ENCODE data around the gene MAMLD1.

Gene MAMLD1

DNA sequence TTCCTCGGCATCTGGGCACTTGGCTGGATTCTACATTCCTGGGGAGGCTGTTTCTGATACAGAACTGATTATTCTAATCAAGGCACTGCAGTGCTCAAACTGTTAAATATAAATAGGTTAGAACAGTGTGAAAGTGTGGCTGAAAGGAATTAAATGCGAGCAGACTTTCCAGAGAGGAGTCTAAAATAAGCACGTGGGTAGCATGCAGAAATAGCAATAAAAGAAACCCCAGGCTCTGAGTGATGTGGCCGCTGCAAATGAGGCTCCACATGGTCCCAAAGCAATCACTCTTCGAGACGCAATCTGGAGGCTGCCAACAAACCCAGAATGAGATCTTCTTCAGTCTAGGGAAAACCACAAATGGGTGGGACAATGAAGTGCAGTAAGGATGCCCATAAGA is 174.7 kb downstream of the MAMLD1 start:
- no peak for DNase-seq
- H3K9me3 ChIP-seq (ENCODE audit: control insufficient read depth, low read length) = no peaks in the 10 kb centered on the region
- no peaks in the 10 kb centered on the region for H3K4me1 ChIP-seq (ENCODE audit: control insufficient read depth, insufficient read depth, low read length, poor library complexity, severe bottlenecking)
- no peaks in the 10 kb centered on the region for H3K36me3 ChIP-seq (ENCODE audit: control insufficient read depth, insufficient read depth, low read length)
- H3K27ac ChIP-seq (ENCODE audit: insufficient read depth, low read length, poor library complexity, severe bottlenecking) = no peak overlapping the region
- H3K4me3 ChIP-seq (ENCODE audit: insufficient read depth, low read depth, low read length, poor library complexity, severe bottlenecking) = no peak overlapping the region
- no peaks in the 10 kb centered on the region for H3K27me3 ChIP-seq (replicated peaks; ENCODE audit: control insufficient read depth, insufficient read depth, low read length, poor library complexity, severe bottlenecking)

DNA sequence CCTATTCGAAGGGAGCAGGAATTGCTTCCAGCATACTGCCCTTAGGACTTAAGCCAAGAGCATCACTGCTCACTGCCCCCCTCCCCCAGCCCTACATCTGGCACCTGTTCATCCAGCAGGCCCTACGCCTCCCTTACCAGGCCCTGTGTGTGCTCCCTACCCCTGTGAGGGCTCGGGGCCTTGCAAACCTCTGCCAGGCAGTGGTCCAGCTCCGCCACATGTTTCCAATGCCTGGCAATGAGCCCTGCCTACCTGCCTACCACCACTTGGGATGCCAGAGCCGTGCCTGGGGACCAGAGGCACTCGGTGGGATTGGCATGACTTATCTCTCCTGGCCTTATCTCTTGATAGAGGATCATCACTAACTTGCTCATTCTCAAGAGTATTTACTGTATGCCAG is 177.8 kb downstream of the MAMLD1 start:
- H3K27ac ChIP-seq (ENCODE audit: insufficient read depth, low read length, poor library complexity, severe bottlenecking) = no peak overlapping the region
- H3K36me3 ChIP-seq (ENCODE audit: control insufficient read depth, insufficient read depth, low read length) = no peaks in the 10 kb centered on the region
- no peaks in the 10 kb centered on the region for H3K27me3 ChIP-seq (replicated peaks; ENCODE audit: control insufficient read depth, insufficient read depth, low read length, poor library complexity, severe bottlenecking)
- no peak overlapping the region for H3K4me3 ChIP-seq (ENCODE audit: insufficient read depth, low read depth, low read length, poor library complexity, severe bottlenecking)
- no peaks in the 10 kb centered on the region for H3K4me1 ChIP-seq (ENCODE audit: control insufficient read depth, insufficient read depth, low read length, poor library complexity, severe bottlenecking)
- H3K9me3 ChIP-seq (ENCODE audit: control insufficient read depth, low read length) = no peaks in the 10 kb centered on the region
- DNase-seq = no peak

DNA sequence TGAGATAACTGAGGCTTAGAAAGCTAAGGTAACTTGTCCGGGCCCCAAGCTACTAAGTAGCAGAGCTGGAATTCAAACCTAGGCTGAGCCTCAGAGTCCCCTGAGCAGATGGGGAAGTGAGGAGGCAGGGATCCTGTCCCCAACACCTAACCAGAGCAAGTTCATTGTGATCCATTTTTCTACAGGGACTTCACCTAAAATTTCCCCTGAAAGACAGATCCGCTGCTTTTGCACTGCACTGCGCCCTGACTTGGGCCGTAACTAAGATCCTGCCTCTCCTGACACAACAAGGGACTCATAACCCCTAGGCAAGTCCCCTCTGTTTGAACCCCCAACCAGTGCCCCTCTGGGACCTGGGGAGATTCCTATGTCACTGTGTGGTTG is 179.7 kb downstream of the MAMLD1 start:
- no peaks in the 10 kb centered on the region for H3K36me3 ChIP-seq (ENCODE audit: control insufficient read depth, insufficient read depth, low read length)
- no peak overlapping the region for H3K4me3 ChIP-seq (ENCODE audit: insufficient read depth, low read depth, low read length, poor library complexity, severe bottlenecking)
- no peak for DNase-seq
- H3K4me1 ChIP-seq (ENCODE audit: control insufficient read depth, insufficient read depth, low read length, poor library complexity, severe bottlenecking) = peaks cover 7% of the 10 kb centered on the region
- no peaks in the 10 kb centered on the region for H3K27me3 ChIP-seq (replicated peaks; ENCODE audit: control insufficient read depth, insufficient read depth, low read length, poor library complexity, severe bottlenecking)
- no peaks in the 10 kb centered on the region for H3K9me3 ChIP-seq (ENCODE audit: control insufficient read depth, low read length)
- no peak overlapping the region for H3K27ac ChIP-seq (ENCODE audit: insufficient read depth, low read length, poor library complexity, severe bottlenecking)

DNA sequence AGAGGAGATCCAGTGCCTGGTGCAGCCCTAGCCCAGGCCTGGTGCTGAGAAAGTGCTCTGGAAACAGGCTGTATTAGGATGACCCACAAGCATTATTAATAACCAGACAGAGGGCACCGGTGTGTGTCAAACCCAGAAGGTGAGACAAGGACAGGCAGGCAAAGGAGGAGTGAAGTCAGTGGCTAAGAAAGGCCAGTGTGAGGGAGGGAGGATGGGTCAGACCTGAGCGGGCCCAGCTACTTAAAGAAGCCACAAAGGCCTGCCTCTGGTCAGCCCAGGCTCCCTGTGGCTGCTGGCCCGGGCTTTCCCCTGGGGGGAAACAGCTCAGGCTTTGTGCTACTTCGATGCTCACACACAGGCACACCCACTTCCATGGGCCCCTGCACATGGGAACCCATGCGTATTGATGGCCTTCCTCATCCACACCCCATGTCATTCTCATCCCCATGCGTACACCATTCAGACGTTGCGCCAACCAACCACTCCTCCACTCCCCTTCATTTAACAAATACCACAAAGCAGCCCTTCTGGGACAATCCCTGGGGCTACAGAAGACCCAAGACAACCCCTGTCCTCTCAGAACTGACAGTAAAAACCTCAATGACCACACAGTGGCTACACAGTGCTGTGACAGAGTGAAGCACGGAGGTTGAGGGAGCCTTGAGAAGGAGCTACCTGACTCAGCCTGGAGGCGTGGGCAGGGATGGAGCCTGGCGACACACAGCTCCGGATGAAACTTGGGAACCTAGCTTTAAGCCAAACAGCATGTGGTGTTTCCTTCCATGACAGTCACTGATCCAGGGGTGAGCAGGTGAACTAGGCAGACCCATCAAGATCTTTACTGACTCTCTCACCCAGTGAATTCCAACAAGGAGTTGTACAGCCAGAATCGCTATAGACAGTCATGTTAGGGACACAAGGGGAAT is 180.4 kb downstream of the MAMLD1 start:
- H3K27me3 ChIP-seq (replicated peaks; ENCODE audit: control insufficient read depth, insufficient read depth, low read length, poor library complexity, severe bottlenecking) = no peaks in the 10 kb centered on the region

DNA sequence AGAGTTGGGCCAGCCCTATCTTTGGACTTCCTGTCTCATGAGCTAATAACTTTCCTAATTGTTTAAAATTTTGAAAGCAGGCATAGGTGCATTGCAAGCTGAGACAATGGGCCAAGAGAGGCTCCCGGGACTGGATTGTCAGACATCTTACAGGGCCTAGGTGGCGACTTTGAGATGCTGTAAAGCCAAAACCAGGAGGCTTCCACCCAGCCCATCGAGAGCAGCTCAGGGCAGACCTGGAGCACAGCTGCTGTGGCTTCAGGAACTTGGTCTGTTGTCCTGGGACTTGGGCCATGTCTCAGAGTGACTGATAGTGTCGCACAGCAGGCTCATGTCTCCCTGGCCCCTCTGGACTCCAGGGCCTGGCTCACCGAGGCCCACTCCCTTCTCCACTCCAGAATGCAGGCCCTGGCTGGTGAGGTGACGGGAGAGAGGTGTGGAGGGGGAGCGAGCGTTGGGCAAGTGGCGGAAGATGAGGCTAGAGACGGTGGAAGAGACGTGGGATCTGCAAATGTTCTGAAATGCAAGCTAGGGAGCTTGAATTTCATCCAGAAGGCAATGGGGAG is 181.2 kb downstream of the MAMLD1 start:
- DNase-seq = no peak
- H3K4me1 ChIP-seq (ENCODE audit: control insufficient read depth, insufficient read depth, low read length, poor library complexity, severe bottlenecking) = peaks cover 7% of the 10 kb centered on the region

More for the DNA sequence above, 180.4 kb downstream of the MAMLD1 start:
- peaks cover 7% of the 10 kb centered on the region for H3K4me1 ChIP-seq (ENCODE audit: control insufficient read depth, insufficient read depth, low read length, poor library complexity, severe bottlenecking)
- no peak overlapping the region for H3K4me3 ChIP-seq (ENCODE audit: insufficient read depth, low read depth, low read length, poor library complexity, severe bottlenecking)
- no peak overlapping the region for H3K27ac ChIP-seq (ENCODE audit: insufficient read depth, low read length, poor library complexity, severe bottlenecking)
- no peak for DNase-seq
- no peaks in the 10 kb centered on the region for H3K9me3 ChIP-seq (ENCODE audit: control insufficient read depth, low read length)
- H3K36me3 ChIP-seq (ENCODE audit: control insufficient read depth, insufficient read depth, low read length) = no peaks in the 10 kb centered on the region

DNA sequence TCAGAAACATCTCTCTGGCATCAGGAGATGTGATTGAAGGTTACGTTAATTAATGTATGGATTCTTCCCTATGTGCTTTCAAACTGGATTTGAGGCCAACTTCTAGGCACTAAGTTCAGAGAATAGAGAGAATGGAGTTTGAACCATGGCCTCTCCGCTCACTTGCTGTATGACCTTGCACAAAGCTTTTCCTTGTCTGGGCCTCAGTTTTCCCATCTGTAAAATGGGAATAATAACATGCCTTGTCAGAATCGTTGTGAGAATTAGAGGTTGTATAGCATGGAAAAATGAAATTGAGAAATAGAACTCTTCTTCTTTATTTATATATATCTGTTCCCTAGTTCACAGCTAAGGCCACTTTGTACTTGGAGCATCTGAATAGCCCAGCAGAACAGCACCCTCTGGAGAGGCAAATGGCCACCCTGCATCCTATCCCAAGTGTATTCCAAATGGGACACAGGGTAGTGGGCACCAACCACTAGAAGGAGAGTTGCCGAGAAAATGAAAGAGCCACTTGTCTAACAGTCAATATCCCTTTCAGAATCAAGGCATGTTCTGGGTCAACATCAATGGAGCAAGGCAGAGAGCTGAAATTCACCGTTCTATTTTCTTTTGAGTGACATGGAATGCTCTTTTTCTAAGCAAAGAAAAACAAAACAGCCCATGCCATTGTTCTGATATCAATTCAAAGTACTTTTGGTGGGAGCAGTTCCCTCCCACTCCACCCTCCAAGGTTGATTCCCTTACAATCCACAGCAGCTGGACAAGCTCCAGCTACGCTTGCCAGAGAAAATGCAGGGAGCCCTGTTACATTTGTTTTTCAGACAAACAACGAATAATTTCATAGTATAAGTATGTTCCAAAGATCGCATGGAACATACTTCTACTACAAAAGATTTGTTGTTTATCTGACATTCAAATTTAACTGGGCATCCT is 182.0 kb downstream of the MAMLD1 start:
- H3K4me1 ChIP-seq (ENCODE audit: control insufficient read depth, insufficient read depth, low read length, poor library complexity, severe bottlenecking) = peaks cover 7% of the 10 kb centered on the region
- no peak for DNase-seq
- H3K9me3 ChIP-seq (ENCODE audit: control insufficient read depth, low read length) = no peaks in the 10 kb centered on the region
- H3K4me3 ChIP-seq (ENCODE audit: insufficient read depth, low read depth, low read length, poor library complexity, severe bottlenecking) = no peak overlapping the region
- no peaks in the 10 kb centered on the region for H3K27me3 ChIP-seq (replicated peaks; ENCODE audit: control insufficient read depth, insufficient read depth, low read length, poor library complexity, severe bottlenecking)
- H3K27ac ChIP-seq (ENCODE audit: insufficient read depth, low read length, poor library complexity, severe bottlenecking) = no peak overlapping the region
- H3K36me3 ChIP-seq (ENCODE audit: control insufficient read depth, insufficient read depth, low read length) = no peaks in the 10 kb centered on the region

More for the DNA sequence above, 181.2 kb downstream of the MAMLD1 start:
- Histone ChIP-seq H3K4me3 (ENCODE audit: insufficient read depth, low read depth, low read length, poor library complexity, severe bottlenecking) (no peak overlapping the region), H3K36me3 (ENCODE audit: control insufficient read depth, insufficient read depth, low read length) (no peaks in the 10 kb centered on the region), H3K9me3 (ENCODE audit: control insufficient read depth, low read length) (no peaks in the 10 kb centered on the region), H3K27ac (ENCODE audit: insufficient read depth, low read length, poor library complexity, severe bottlenecking) (no peak overlapping the region), H3K27me3 (replicated peaks; ENCODE audit: control insufficient read depth, insufficient read depth, low read length, poor library complexity, severe bottlenecking) (no peaks in the 10 kb centered on the region)

DNA sequence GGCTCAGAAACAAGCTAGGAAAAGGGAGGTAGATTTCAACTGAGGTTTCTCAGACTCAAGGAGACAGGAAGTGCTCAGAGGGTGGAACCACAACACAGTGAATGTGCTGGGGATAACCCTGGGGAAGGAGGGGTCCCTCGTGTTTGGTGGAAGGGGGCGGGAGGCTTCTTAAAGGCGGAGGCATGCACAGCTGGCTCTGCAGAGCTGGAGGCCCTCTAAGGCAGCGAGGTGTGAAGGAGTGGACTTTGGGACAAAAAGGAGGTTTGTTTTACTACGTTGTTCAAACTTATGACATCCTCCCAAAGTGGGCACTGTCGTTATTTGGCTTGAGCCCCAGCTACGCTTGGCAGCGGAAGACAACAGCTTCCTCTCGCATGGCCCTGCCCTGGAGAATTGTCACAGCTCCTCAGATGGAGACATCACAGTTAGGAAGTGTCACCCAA is 183.6 kb downstream of the MAMLD1 start:
- Histone ChIP-seq H3K27ac (ENCODE audit: insufficient read depth, low read length, poor library complexity, severe bottlenecking) (peak overlapping the region; percentile 13), H3K9me3 (ENCODE audit: control insufficient read depth, low read length) (no peaks in the 10 kb centered on the region), H3K4me3 (ENCODE audit: insufficient read depth, low read depth, low read length, poor library complexity, severe bottlenecking) (peak overlapping the region; percentile 29), H3K27me3 (replicated peaks; ENCODE audit: control insufficient read depth, insufficient read depth, low read length, poor library complexity, severe bottlenecking) (no peaks in the 10 kb centered on the region), H3K36me3 (ENCODE audit: control insufficient read depth, insufficient read depth, low read length) (no peaks in the 10 kb centered on the region), H3K4me1 (ENCODE audit: control insufficient read depth, insufficient read depth, low read length, poor library complexity, severe bottlenecking) (peaks cover 7% of the 10 kb centered on the region)
- peak in 2 of 3 donors; percentile 4 to 31 for DNase-seq

DNA sequence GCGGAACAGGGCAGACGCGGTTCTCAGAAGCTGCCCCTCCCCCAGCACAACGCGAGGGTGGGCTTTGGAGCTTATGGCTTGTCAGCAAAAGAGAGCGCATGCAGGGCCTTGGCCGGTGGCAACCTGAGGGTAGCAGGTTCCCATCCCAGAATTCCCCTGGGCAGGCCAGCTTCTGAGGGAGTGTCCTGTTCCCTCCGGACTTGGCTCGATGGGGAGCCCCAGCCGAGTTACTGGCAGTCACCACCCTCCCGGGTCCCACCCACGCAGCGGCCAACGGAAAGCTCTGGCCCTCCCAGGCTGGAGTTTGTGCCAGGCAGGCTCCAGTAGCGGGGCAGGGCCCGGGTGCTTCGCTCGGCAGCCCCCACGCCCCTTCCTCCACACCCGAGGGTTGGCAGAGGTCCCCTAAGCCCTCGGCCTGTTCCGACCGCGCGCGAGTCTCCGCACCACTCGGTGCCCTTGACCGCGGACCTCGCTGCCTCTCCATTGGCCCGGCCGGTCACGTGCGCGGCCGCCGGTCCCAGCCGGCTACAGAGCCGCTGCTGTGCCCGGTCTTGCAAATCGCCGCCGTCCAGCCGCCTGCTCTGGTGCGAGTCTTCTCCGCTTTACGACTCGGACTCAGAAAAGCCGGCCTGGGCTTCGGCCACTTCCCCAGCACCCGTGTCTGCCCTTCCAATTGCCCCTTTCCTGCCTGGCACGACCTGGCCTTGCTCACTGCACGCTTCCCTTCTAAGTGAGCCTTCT is 184.4 kb downstream of the MAMLD1 start:
- Histone ChIP-seq H3K9me3 (ENCODE audit: control insufficient read depth, low read length) (no peaks in the 10 kb centered on the region), H3K27ac (ENCODE audit: insufficient read depth, low read length, poor library complexity, severe bottlenecking) (no peak overlapping the region), H3K4me3 (ENCODE audit: insufficient read depth, low read depth, low read length, poor library complexity, severe bottlenecking) (peak overlapping the region; percentile 29), H3K27me3 (replicated peaks; ENCODE audit: control insufficient read depth, insufficient read depth, low read length, poor library complexity, severe bottlenecking) (no peaks in the 10 kb centered on the region), H3K4me1 (ENCODE audit: control insufficient read depth, insufficient read depth, low read length, poor library complexity, severe bottlenecking) (peaks cover 7% of the 10 kb centered on the region), H3K36me3 (ENCODE audit: control insufficient read depth, insufficient read depth, low read length) (no peaks in the 10 kb centered on the region)
- no peak for DNase-seq

DNA sequence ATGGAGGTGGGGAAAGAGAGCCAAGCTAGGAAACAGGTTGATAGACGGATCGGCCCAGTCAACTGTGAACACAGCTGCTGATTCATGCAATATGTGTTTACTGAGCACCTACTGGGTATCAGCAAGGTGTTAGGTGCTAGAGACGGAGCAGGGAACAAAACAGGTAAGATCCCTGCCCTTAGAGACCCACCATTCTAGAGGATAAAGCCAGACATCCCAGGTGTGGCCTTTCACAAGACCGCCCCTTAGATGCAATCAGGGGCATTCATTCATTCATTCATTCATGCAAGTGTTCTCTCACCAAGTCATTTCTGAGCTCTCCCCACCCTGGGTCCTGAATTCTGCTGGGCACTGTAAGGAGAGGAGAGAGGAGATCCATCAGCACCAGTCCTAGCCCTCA is 185.1 kb downstream of the MAMLD1 start:
- no peaks in the 10 kb centered on the region for H3K27me3 ChIP-seq (replicated peaks; ENCODE audit: control insufficient read depth, insufficient read depth, low read length, poor library complexity, severe bottlenecking)
- DNase-seq = no peak
- no peaks in the 10 kb centered on the region for H3K36me3 ChIP-seq (ENCODE audit: control insufficient read depth, insufficient read depth, low read length)
- peaks cover 7% of the 10 kb centered on the region for H3K4me1 ChIP-seq (ENCODE audit: control insufficient read depth, insufficient read depth, low read length, poor library complexity, severe bottlenecking)
- H3K4me3 ChIP-seq (ENCODE audit: insufficient read depth, low read depth, low read length, poor library complexity, severe bottlenecking) = no peak overlapping the region
- no peaks in the 10 kb centered on the region for H3K9me3 ChIP-seq (ENCODE audit: control insufficient read depth, low read length)
- H3K27ac ChIP-seq (ENCODE audit: insufficient read depth, low read length, poor library complexity, severe bottlenecking) = no peak overlapping the region
